HEK293T (cell line): ENCODE results near the gene GNB2.
A peak's percentile ranks its signal among the peaks of the same experiment; 100 is the strongest.
"Not testable (repeated sequence)": the region's sequence is repeated elsewhere in the genome, so short reads cannot be mapped to it uniquely, and the experiment has no call there.

Experiments
- CTCF ChIA-PET: fragments of 350-600 bp; formaldehyde crosslinking; extraction: SDS; loops from one replicate; lab custom pipeline; 2021; ENCODE audit warnings: antibody characterized with exemption, inconsistent platforms; lab: Yijun Ruan, JAX
- POLR2A ChIA-PET: fragments of 350-600 bp; formaldehyde crosslinking; extraction: SDS; loops from one replicate; lab custom pipeline; 2020; ENCODE audit warnings: antibody characterized with exemption, inconsistent platforms; lab: Yijun Ruan, JAX
- DNase-seq: peaks from one replicate; pipeline ENCODE4 v3.0.0; 2012; ENCODE audit warnings: mixed read lengths; ENCODE audit errors: extremely low spot score
- ARNT ChIP-seq: fragments of 450-650 bp; IDR thresholded peaks from 2 replicates; pipeline ENCODE4 v1.6.1; 2017; ENCODE audit warnings: mild to moderate bottlenecking
- BHLHE40 ChIP-seq: fragments of 450-650 bp; IDR thresholded peaks from 2 replicates; pipeline ENCODE4 v1.6.1; 2016; ENCODE audit warnings: mild to moderate bottlenecking, moderate library complexity, borderline replicate concordance
- CTBP1 ChIP-seq: fragments of 450-650 bp; IDR thresholded peaks from 2 replicates; pipeline ENCODE4 v1.6.1; 2016; ENCODE audit warnings: borderline replicate concordance
- ELF4 ChIP-seq: fragments of 450-650 bp; IDR thresholded peaks from 2 replicates; pipeline ENCODE4 v1.6.1; 2017; ENCODE audit warnings: antibody characterized with exemption
- FOXA1 ChIP-seq: fragments of 450-650 bp; IDR thresholded peaks from 2 replicates; pipeline ENCODE4 v1.6.1; 2016; ENCODE audit warnings: mild to moderate bottlenecking
- FOXK2 ChIP-seq: fragments of 450-650 bp; IDR thresholded peaks from 2 replicates; pipeline ENCODE4 v1.6.1; 2016; ENCODE audit warnings: mild to moderate bottlenecking
- FOXM1 ChIP-seq: fragments of 450-650 bp; IDR thresholded peaks from 2 replicates; pipeline ENCODE4 v1.6.1; 2017; ENCODE audit warnings: mild to moderate bottlenecking, borderline replicate concordance
- HDGF ChIP-seq: fragments of 450-650 bp; IDR thresholded peaks from 2 replicates; pipeline ENCODE4 v1.6.1; 2017; ENCODE audit warnings: antibody characterized with exemption, borderline replicate concordance
- L3MBTL2 ChIP-seq: fragments of 450-650 bp; conservative IDR thresholded peaks from 2 replicates; pipeline ENCODE4 v1.6.1; 2016; ENCODE audit warnings: mild to moderate bottlenecking
- LEF1 ChIP-seq: fragments of 450-650 bp; IDR thresholded peaks from 2 replicates; pipeline ENCODE4 v1.6.1; 2017; ENCODE audit warnings: mild to moderate bottlenecking, borderline replicate concordance
- NFRKB ChIP-seq: fragments of 450-650 bp; IDR thresholded peaks from 2 replicates; pipeline ENCODE4 v1.6.1; 2016; ENCODE audit warnings: mild to moderate bottlenecking, moderate library complexity
- PKNOX1 ChIP-seq: fragments of 450-650 bp; IDR thresholded peaks from 2 replicates; pipeline ENCODE4 v1.6.1; 2016
- SP1 ChIP-seq: fragments of 450-650 bp; IDR thresholded peaks from 2 replicates; pipeline ENCODE4 v1.6.1; 2017
- SUZ12 ChIP-seq: fragments of 450-650 bp; IDR thresholded peaks from 2 replicates; pipeline ENCODE4 v1.6.1; 2016; ENCODE audit warnings: mild to moderate bottlenecking
- TARDBP ChIP-seq: fragments of 450-650 bp; IDR thresholded peaks from 2 replicates; pipeline ENCODE4 v1.6.1; 2016
- ZNF384 ChIP-seq: fragments of 450-650 bp; IDR thresholded peaks from 2 replicates; pipeline ENCODE4 v1.6.1; 2016

GNB2 gene

GRCh38 chr7:100641860-100642533 is 31.5 kb upstream of the GNB2 start:
- POLR2A ChIA-PET: no interaction called here
- DNase-seq: no peak
- CTCF ChIA-PET: interaction anchor here (0.5 to 1.3 kb wide), 2 partner anchors 13 to 162 kb away, joined by 3 to 4 read pairs; no protein-coding TSS in a partner anchor
- TF ChIP-seq FOXK2: no peak
- no peak for TF ChIP-seq HDGF
- TF ChIP-seq NFRKB: no peak

- POLR2A ChIA-PET: no interaction called here
- TF ChIP-seq FOXK2 (no peak), SP1 (no peak), L3MBTL2 (no peak), FOXA1 (no peak), TARDBP (no peak), CTBP1 (no peak), FOXM1 (no peak), LEF1 (no peak)
- CTCF ChIA-PET: interaction anchor here (0.5 to 1.3 kb wide), 2 partner anchors 14 to 162 kb away, joined by 3 to 4 read pairs; no protein-coding TSS in a partner anchor
- no peak for DNase-seq
Observed at GRCh38 chr7:100642534-100642907, 31.0 kb upstream of the GNB2 start.

- CTCF ChIA-PET: no interaction called here
- POLR2A ChIA-PET: interaction anchor here (0.6 kb wide), 1 partner anchor 55 kb away, joined by 3 read pairs; no protein-coding TSS in a partner anchor
- TF ChIP-seq ARNT (no peak), ZNF384 (no peak), BHLHE40 (no peak), HDGF (no peak), CTBP1 (no peak), NFRKB (no peak), TARDBP (no peak), SP1 (no peak), FOXM1 (no peak), FOXA1 (no peak), FOXK2 (no peak), L3MBTL2 (no peak), LEF1 (no peak), ELF4 (no peak)
- DNase-seq: no peak
Observed at GRCh38 chr7:100649826-100650565, 23.5 kb upstream of the GNB2 start.

- POLR2A ChIA-PET: interaction anchor here (0.6 to 1.3 kb wide), 2 partner anchors 50 to 53 kb away, joined by 3 read pairs; partner anchors contain the start of gene POP7
- TF ChIP-seq ZNF384 (no peak), ELF4 (no peak), FOXA1 (no peak), FOXM1 (no peak), LEF1 (no peak), ARNT (no peak), NFRKB (no peak), CTBP1 (no peak), PKNOX1 (no peak), FOXK2 (no peak), SUZ12 (no peak), L3MBTL2 (no peak)
- DNase-seq: no peak
- CTCF ChIA-PET: interaction anchor here (0.6 to 1.0 kb wide), 2 partner anchors 16 to 26 kb away, joined by 3 to 5 read pairs; no protein-coding TSS in a partner anchor
Observed at GRCh38 chr7:100654908-100655831, 18.4 kb upstream of the GNB2 start.

GRCh38 chr7:100655908-100656674 is 17.4 kb upstream of the GNB2 start, which contains the start of gene ACTL6B:
ACTL6B (minus strand) TSS chr7:100656448; CDS start chr7:100656354, 94 bp downstream.
- TF ChIP-seq BHLHE40 (no peak), CTBP1 (no peak), PKNOX1 (no peak), FOXA1 (no peak), HDGF (no peak)
- ChIA-PET POLR2A (interaction anchor here (0.6 to 1.3 kb wide), 2 partner anchors 49 to 52 kb away, joined by 3 read pairs; partner anchors contain the start of gene POP7), CTCF (interaction anchor here (0.6 to 1.0 kb wide), 3 partner anchors 17 to 488 kb away, joined by 3 to 5 read pairs (median 3); no protein-coding TSS in a partner anchor)
- peak; percentile 89 for DNase-seq

- POLR2A ChIA-PET: interaction anchor here (0.9 kb wide), 1 partner anchor 36 kb away, joined by 3 read pairs; no protein-coding TSS in a partner anchor
- CTCF ChIA-PET, DNase-seq: not testable (repeated sequence)
Observed at GRCh38 chr7:100662194-100662776, 11.3 kb upstream of the GNB2 start.
